Measurements from ENCODE around the gene N4BP2L2. TPM values are rescaled to one million over a fixed set of nuclear protein-coding genes. Genes with fewer than 3 reads are reported as not detected.
A peak's percentile ranks its signal among the peaks of the same experiment; 100 is the strongest.

The N4BP2L2 gene
- total RNA-seq = 10 to 100 TPM; 84.5 to 85.2 TPM

DNA sequence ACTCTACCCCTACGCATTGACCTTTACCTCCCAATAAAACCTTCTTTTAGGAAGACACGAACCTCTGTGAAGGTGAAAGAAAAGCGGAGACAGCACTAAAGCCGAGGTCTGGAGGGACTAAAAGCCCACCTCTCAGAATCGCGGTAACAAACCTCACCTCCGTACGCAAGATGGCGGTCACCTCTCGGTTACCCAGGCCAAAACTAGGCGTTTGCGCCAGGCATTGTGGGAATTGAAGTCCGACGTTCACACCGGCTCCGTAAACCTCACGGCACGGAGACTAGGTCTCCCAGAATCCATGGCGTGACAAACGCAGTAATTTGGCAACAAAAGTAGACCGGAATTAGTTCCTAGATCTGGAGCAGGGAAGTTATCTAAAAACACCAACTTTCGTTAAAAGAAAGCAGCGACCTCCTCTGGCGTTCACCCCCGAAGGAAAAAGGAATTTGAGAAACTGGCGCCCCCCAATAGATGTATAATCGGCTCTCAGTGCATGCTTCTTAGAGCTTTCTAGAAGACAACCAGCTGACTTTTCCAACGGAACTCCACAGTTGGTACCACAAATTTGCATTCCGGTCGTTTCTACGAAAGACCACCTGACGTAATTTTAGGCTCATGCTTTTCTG, at the start of gene N4BP2L2:
TSS of gene N4BP2L2 (minus strand) at position 175 of the 626 bp plus-strand sequence. CDS start 1,768 bp downstream, outside the sequence.
- ChIA-PET POLR2A (interaction anchor here (0.7 to 1.1 kb wide), 5 partner anchors 8 to 107 kb away, joined by 3 to 4 read pairs (median 4); no protein-coding TSS in a partner anchor), CTCF (interaction anchor here (0.8 to 1.8 kb wide), 10 partner anchors 8 to 132 kb away, joined by 3 to 6 read pairs (median 3); partner anchors contain the start of gene PDS5B)
- TF ChIP-seq, protein P1, sequence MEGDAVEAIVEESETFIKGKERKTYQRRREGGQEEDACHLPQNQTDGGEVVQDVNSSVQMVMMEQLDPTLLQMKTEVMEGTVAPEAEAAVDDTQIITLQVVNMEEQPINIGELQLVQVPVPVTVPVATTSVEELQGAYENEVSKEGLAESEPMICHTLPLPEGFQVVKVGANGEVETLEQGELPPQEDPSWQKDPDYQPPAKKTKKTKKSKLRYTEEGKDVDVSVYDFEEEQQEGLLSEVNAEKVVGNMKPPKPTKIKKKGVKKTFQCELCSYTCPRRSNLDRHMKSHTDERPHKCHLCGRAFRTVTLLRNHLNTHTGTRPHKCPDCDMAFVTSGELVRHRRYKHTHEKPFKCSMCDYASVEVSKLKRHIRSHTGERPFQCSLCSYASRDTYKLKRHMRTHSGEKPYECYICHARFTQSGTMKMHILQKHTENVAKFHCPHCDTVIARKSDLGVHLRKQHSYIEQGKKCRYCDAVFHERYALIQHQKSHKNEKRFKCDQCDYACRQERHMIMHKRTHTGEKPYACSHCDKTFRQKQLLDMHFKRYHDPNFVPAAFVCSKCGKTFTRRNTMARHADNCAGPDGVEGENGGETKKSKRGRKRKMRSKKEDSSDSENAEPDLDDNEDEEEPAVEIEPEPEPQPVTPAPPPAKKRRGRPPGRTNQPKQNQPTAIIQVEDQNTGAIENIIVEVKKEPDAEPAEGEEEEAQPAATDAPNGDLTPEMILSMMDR (IDR thresholded peaks at IDR 0.05) = no peak
- H3K4me3 Mint-ChIP-seq = peak within 1 kb of the TSS; percentile 99
- ATAC-seq = peak; percentile 97
- peak; percentile 95 for DNase-seq
- H3K9me3 Mint-ChIP-seq = no peaks in the 10 kb centered on the region
- H3K4me1 Mint-ChIP-seq (ENCODE audit: low read depth) = peaks cover 38% of the 10 kb centered on the region
- intact Hi-C loops (cut with micrococcal nuclease) = loop anchor here (5.0 kb wide), 2 partner anchors 44 to 111 kb away; partner anchors contain the start of gene N4BP2L1
- H3K36me3 Mint-ChIP-seq (ENCODE audit: low read depth) = peaks cover 42% of the 10 kb centered on the region
- no peaks in the 10 kb centered on the region for H3K27me3 Mint-ChIP-seq
- H3K27ac Mint-ChIP-seq = peak within 1 kb of the TSS; percentile 99

DNA sequence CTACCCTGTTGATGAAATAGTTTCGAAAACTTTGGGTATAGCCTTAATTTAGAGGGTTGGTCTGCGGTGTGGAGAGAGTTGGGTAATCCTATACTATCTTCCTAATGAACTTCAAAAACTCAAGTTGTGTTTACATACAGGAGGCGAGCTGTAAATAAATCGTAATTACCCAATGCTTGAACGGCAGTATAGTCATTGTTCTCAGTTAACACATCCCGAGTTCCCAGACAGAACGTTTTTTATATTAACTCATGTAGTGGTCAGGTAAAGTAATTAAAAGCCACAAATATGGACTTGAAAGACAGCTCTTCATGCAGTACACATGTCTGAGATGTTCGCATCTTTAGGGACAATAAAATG, 49.2 kb upstream of the N4BP2L2 start:
- DNase-seq = no peak
- TF ChIP-seq, protein P1 (IDR thresholded peaks at IDR 0.05) = no peak
- ChIA-PET POLR2A (interaction anchor here (0.7 to 1.6 kb wide), 6 partner anchors 9 to 272 kb away, joined by 3 to 8 read pairs (median 4); partner anchors contain the start of genes BRCA2 and ZAR1L), CTCF (interaction anchor here (0.8 to 4.3 kb wide), 18 partner anchors 13 to 955 kb away, joined by 3 to 51 read pairs (median 4); partner anchors contain the start of gene N4BP2L2)
- intact Hi-C loops (cut with micrococcal nuclease) = loop anchor here (2.0 to 10.0 kb wide), 3 partner anchors 51 to 957 kb away; no protein-coding TSS in a partner anchor
- H3K27ac Mint-ChIP-seq = peak overlapping the region; percentile 90
- peak overlapping the region; percentile 81 for H3K4me3 Mint-ChIP-seq
- H3K27me3 Mint-ChIP-seq = peaks cover 3% of the 10 kb centered on the region
- H3K9me3 Mint-ChIP-seq = no peaks in the 10 kb centered on the region
- peaks cover 4% of the 10 kb centered on the region for H3K36me3 Mint-ChIP-seq (ENCODE audit: low read depth)
- no peak for ATAC-seq
- H3K4me1 Mint-ChIP-seq (ENCODE audit: low read depth) = peaks cover 46% of the 10 kb centered on the region

DNA sequence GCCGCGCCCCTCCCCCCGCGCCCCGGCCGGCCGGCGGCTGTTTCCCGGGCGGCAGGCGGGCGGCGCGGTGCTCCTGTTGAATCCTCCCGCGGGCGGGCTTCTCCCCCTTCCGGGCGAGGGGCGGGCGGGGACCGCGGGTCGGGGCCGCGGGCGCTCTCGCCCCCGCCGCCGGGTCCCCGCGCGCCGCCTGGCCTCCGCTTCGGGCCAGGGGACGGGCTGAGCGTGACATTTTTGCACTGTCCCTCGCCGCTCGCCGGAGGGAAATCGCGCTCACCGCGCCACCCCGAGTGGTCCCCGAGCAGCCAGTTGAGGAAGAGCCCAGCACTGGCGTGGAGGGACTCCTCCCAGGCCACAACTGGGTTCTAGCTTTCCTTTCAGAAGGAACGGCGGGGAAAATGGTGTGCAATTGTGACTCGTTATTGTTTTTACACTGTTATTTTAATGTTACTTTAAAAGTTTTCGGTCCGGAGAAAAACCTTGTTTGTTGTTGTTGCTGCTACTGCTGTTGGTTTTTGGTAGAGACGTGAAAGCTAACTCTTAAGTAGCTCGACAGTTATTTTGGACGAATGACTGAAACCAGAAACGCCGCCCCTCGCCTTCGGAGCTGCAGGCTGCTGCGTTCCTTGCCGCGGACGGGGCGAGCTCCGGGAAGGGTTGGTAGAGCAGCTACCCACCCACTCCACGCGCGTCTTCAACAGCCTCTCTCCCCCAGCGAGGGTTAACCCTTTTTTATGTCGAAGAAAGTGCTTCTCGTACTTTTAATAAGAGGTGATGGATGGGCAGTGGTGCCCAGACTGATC, 48.6 kb upstream of the N4BP2L2 start:
- TF ChIP-seq, protein P1 (IDR thresholded peaks at IDR 0.05) = no peak
- intact Hi-C loops (cut with micrococcal nuclease) = loop anchor here (2.0 to 10.0 kb wide), 3 partner anchors 52 to 958 kb away; no protein-coding TSS in a partner anchor

DNA sequence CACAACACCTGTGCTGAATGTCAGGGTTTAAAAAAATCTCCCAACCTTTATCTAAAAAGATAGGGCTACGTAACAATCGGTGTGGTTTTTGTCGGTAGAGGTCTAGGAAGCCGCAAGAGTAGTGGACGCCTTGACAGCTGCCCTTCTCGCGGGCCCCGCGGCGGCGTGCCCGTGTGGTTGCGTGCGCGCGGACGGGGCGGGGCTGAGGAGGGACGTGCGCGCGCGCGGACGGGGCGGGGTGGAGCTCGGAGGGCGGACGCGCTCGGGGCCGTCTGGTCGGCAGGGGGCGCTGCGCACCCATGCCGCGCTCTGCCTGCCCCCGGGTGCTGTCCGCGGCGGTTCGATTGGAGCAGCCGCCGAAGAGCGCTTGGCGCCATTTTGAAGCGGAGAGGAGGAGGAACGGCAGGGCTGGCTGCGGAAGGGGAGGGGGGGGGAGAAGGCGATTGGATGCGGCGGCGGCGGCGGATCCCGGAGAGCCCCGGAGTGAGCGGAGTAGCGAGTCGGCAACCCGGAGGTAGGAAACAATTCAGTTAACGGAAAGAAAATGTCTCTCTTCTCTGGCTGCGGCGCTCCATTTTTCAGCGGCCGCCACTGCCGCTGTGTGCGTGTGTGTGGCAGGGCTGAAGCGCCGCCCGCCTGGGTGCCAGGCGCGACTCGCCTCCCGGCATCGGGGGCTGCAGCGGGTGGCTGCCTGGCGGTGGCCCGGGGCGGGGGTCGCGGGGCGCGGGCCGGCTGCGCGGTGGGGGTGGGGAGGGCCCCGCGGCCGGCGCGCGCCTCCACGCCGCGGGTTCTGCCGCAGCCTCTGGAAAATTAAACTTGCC, 47.7 kb upstream of the N4BP2L2 start, which contains the start of gene PDS5B:
TSS of gene PDS5B (plus strand) at position 373 of the 821 bp plus-strand sequence. CDS start 62,321 bp downstream, outside the sequence.
- DNase-seq (peak; percentile 93), ATAC-seq (peak; percentile 93)
- Mint-ChIP-seq H3K4me1 (ENCODE audit: low read depth) (peaks cover 35% of the 10 kb centered on the region), H3K27me3 (peaks cover 3% of the 10 kb centered on the region), H3K36me3 (ENCODE audit: low read depth) (peaks cover 4% of the 10 kb centered on the region), H3K9me3 (no peaks in the 10 kb centered on the region), H3K4me3 (peak within 1 kb of the TSS; percentile 81), H3K27ac (peak within 1 kb of the TSS; percentile 91)
- CTCF ChIA-PET = interaction anchor here (0.6 to 4.3 kb wide), 37 partner anchors 10 to 1138 kb away, joined by 3 to 51 read pairs (median 4); partner anchors contain the start of genes BRCA2, N4BP2L2 and ZAR1L
- TF ChIP-seq, protein P1 (IDR thresholded peaks at IDR 0.05) = peak; percentile 78
- POLR2A ChIA-PET = interaction anchor here (1.2 kb wide), 1 partner anchor 63 kb away, joined by 4 read pairs; no protein-coding TSS in a partner anchor
- intact Hi-C loops (cut with micrococcal nuclease) = loop anchor here (1.0 to 10.0 kb wide), 4 partner anchors 53 to 959 kb away; no protein-coding TSS in a partner anchor

More for the DNA sequence above, 48.6 kb upstream of the N4BP2L2 start:
- ATAC-seq (peak; percentile 27), DNase-seq (peak; percentile 60)
- ChIA-PET CTCF (interaction anchor here (0.8 to 4.3 kb wide), 17 partner anchors 14 to 677 kb away, joined by 3 to 51 read pairs (median 4); partner anchors contain the start of gene N4BP2L2), POLR2A (interaction anchor here (0.7 to 1.6 kb wide), 3 partner anchors 10 to 63 kb away, joined by 3 to 8 read pairs (median 5); no protein-coding TSS in a partner anchor)
- Mint-ChIP-seq H3K36me3 (ENCODE audit: low read depth) (peaks cover 4% of the 10 kb centered on the region), H3K4me1 (ENCODE audit: low read depth) (peaks cover 42% of the 10 kb centered on the region), H3K27me3 (peaks cover 3% of the 10 kb centered on the region), H3K4me3 (peak overlapping the region; percentile 81), H3K9me3 (no peaks in the 10 kb centered on the region), H3K27ac (peak overlapping the region; percentile 90)
